GM19240 (cell line): ENCODE measurements around the gene POU6F2.

Experiments used
- DNase-seq: peaks from one replicate; pipeline ENCODE4 v3.0.0; 2011; ENCODE audit warnings: low spot score; ENCODE audit not compliant: insufficient read length

The POU6F2 gene

DNA sequence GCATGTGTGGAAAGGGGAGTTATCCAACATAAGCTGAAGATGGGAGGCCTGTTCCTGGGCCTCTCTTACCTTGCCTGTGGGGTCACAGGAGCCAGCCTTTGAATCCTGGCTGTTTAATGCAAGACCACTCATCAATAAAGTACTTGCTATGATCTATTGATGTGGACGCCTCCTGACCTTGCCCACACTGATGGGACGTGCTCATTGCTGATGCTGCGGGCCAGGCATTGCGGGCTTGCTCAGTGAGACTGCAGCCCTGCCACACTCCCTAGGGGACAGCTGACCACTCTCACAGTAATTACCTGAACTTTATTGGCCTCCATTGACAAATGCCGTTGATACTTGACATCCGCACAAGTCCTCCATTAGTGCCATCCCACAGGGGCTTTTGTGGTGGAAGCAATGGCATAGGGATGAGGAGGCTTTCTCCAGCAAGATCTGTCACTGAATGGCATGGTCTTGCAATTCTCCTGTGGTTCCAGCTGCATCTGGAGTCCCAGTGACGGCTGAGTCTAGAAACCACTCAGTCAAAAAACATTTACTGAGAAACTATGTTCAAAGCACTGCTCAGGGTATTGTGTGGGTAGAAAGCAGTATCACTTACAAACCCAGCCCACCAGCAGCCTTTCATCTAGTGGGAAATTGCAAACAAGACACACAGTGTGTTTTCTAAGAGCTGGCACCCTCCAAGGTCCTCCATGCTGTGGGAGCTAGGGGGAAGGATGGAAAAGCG, 453.4 kb downstream of the POU6F2 start:
- no peak for DNase-seq

DNA sequence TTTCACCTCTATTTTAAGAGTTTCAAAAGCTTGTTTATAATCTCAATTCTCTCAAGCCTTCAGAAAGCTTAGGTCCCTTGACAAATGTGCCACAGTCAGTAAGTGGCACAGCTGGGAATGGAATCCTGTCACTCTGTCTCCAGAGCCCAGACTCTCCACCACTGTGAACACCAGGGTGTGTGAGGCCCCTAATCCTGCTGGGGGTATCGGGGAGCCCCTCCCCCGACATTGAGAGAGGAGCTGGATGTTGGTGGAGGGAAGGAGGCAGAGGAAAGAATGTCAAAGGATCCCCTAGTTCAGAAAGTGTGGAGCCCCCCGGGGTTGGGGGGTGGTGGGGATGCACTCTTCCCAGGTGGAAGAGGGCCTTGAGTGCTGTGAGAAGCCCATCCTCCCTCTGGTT, 454.7 kb downstream of the POU6F2 start:
- no peak for DNase-seq

DNA sequence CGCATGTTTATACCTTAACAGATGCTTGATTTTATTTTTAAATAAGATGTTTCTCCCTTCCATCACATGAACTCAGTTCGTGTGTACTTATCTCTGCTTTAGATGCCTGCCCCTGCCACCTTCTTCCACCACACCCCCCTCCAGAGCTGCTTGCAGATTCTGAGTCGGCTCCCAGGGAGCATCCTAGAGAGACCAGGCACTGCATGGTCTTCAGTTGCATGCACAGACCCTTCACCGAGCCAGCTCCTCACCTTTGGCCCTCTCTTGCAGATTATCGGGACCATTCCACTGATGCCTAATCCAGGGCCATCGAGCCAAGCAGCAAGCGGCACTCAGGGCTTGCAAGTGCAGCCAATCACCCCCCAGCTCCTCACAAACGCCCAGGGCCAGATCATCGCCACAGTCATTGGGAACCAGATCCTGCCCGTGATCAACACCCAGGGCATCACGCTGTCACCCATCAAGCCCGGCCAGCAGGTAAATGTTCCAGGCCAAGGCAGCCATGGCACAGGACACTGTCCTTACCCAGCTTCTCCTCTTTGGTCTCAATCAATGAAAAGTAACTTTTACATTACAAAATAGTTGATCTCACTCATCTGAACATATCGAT, 455.2 kb downstream of the POU6F2 start:
- DNase-seq, result no peak

DNA sequence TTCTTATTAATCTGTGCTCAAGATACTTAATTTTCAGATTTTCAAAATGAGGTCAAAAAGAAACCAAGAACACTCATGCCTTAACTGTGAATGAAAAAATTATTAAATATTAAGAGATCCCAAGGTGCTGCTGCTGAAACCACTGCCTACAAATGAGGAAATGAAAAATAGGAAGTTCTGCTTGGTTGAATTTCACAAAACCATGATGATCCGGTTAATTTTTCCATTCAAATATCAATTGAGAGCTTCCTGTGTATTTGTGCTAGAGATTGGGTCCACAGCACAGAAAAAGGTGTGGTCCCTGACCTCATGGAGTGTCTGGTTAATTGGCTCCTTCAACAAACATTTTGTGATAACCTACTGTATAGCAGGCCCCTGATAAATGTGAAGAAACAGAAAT, 455.8 kb downstream of the POU6F2 start:
- no peak for DNase-seq

DNA sequence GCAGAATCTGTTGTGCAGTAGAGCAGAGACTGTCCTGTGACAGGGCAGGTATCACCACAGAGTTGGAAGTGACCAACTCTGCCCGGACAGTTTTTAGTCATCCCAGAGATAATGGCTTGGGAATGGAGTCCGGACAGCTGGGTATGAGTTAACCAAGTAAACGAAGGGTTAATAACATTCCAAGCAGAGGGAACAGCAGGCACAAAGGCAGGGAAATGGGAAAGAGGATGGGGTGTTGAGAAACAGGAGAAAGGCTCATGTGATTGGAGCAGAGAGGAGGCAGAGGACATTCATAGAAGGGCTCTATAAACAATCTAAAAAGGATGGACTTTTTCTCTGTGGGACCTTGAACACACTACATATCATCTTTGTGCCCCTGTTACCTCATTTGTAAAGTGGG, 456.3 kb downstream of the POU6F2 start:
- no peak for DNase-seq

DNA sequence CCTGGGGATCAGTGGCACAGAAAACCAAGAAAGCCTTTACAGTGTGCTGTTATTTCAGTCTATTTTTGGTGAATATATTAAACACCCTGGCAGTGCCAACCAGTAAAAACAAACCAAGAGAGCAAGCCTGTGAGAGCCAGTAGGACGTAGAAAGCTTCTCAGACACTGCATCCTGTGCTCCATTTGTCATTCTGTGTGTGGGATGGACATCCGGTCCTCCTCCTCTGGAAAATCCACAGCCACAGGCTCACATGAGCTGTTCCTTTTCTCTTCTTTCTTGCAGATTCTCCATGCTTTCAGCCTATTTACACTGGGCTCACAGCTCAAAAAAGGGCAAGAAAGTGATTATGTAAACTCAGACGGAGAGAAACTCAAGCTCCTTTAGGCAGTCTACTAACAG, 468.8 kb downstream of the POU6F2 start:
- DNase-seq, result no peak

DNA sequence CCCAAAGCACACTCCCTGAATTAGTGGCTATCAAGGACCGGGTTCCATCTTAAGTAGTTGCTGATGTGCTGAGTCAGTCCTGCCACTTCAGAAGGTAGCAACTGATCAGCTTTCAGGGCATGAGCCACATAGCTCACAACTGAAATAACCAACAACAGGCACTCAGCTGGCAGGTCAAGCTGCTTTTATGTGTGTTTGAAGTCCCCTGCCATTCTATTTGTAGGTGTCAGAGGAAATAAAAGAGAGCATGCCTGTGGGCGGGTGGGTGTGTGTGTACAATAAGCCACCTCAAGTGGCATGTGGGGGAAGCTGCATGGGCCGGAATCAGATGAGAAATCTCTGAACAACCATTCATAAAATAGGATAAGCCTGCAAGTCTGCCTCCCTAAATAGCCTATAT, 474.2 kb downstream of the POU6F2 start:
- no peak for DNase-seq

DNA sequence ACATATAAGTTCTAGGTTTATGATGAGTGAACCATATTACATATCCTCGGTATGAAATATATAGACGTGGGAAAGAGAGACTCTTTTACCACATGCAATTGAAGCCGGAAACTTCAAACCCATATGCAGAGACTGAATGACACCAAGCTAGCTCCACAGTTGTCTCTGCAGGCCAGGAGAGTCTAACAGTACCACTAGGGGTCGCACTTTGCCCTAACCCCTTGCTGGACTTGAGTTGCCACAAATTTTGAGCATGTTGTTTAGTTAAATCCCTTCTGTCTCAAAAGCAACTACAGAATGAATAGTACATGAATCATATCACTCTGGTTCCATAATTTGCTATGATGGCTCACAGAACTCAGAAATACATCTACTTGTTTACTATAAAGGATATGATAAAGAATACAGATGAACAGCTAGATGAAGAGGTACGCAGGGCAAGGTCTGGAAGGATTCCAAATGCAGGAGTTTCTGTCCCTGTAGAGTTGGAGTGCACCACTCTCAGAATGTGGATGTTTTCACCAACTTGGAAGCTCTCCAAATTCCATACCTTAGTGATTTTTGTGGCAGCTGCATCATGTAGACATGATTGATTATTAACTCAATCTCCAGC, 476.1 kb downstream of the POU6F2 start:
- peak; percentile 32 for DNase-seq

DNA sequence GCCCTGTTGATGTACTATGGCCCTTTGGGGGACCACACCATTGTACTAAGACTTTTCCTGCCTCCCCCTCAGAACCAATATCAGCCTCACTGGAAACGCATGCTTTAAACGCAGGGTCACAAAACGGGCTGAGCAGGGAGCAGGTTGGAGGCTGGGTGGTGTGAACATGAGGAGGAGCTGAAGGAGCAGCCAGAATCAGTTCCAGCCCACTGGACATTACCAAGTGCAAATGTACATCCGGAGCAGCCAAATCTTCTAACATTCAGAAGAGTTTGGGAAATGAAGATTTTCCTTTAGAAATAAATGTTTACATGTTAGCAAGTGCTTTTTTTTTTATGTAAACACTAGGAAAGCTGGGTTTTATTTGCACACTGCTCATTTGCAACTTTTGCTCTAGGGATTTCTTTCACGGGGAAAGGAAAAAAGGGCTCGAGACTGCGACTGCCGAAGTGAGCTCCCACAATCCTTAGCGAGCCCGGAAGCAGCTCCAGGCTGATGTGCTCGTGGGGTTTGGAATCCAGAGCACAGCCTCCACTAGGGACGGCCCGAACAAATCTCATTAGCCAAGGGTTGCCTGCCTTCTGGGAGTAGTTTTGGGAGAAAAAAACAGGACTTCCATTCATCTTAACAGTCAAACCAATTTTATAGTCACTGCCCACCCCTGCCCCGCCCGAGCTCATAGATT, 480.5 kb downstream of the POU6F2 start:
- no peak for DNase-seq

DNA sequence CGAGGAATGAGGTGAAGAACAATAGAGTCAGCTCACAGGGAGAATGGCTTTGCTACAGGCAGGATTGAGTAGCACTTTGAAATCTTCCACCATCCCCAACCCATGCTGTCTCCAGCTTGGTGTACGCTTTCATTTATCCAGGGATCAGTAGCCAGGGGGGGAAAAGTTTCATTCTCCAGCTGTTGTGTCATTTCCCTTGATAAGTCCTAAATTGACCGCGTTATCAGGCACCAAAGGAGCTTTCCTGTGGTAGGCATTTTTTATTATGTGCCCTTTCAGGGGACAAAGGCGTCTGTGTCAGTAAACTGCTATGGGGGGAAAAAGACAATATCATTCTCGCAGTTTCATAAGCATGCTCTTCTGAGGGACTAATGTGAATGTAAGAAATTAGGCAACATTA, 481.9 kb downstream of the POU6F2 start:
- DNase-seq, result no peak

DNA sequence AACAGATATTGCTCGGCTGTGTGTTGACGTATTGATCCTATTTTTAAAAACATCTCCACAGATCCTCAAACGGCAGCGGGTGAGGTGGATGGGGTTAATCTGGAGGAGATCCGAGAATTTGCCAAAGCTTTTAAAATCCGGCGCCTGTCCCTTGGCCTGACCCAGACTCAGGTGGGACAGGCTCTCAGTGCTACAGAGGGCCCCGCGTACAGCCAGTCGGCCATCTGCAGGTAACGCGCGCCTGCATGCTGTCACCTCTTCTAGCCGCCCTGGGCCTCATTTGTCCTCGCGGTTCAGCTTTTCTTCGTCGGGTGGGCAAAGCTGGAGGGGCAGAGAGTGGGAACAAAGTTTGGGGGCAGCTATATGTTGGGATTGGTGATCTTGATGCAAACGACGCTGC, 482.8 kb downstream of the POU6F2 start:
- no peak for DNase-seq

DNA sequence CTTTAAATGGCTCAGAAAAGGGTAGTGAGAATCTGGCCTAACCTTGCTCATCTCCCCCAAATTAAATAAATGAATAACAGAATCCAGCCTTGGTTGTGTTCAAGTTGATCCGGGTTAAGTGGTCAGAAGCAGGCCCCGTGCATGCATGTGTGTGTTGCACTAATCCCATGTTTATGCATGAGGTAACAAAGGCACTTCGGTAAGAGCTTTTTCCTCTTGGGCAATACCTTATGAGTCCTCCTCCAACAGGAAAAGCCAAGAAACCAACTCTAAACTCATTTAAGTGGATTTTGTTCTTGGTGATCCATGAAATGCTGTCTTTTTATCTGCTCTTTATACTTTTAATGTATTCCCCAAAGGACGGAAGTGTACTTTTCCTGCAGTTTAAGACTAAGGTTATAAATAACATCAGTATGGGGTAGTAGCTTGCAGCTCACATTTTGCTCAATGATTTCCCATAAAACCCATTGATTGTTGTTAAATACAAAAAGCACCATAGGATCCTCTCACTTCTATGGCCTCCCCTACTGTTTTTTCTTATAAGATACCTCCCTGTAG, 483.6 kb downstream of the POU6F2 start:
- DNase-seq, result no peak

DNA sequence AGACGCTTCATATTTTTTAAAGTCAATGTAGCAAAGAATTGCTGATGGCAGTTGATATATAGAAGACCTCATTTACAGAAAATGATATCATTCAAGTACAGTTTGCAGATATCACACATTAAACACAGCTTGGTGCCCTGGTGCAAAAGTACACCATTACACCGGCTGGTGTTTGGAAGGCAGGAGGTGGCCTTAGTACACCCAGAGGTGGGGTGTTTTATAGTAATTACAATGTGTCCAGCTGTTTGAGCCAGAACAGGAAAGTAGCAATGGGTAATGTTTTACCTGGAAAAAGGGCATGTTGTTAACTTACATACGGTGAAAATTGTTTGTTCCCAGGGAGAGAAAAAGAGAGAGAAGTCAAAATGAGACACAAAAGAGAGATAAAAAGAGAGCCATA, 485.5 kb downstream of the POU6F2 start:
- DNase-seq, result no peak

DNA sequence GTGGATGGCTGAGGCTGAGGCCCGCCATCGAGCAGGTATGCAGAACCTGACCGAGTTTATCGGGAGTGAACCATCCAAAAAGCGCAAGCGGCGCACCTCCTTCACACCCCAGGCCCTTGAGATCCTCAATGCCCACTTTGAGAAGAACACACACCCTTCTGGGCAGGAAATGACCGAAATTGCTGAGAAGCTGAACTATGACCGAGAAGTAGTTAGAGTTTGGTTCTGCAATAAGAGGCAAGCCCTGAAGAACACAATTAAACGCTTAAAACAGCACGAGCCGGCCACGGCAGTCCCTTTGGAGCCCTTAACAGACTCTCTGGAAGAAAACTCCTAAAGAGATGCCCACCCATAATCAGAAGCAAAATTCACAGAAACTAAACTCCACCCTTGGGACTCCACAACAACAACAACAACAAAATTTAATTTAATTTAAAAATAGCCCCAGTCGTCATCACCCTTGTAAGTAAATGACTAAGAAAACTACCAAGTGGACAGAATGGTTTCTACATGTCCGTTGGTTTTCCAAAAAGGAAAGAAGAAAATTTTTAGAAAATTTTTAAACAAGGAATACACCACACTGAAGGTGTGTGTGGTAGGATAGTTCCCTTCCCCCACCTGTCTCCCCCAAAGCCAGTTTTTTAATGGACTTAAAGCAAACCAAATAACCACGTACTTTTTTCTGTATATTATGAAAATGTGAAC, 486.8 kb downstream of the POU6F2 start:
- DNase-seq, result no peak

DNA sequence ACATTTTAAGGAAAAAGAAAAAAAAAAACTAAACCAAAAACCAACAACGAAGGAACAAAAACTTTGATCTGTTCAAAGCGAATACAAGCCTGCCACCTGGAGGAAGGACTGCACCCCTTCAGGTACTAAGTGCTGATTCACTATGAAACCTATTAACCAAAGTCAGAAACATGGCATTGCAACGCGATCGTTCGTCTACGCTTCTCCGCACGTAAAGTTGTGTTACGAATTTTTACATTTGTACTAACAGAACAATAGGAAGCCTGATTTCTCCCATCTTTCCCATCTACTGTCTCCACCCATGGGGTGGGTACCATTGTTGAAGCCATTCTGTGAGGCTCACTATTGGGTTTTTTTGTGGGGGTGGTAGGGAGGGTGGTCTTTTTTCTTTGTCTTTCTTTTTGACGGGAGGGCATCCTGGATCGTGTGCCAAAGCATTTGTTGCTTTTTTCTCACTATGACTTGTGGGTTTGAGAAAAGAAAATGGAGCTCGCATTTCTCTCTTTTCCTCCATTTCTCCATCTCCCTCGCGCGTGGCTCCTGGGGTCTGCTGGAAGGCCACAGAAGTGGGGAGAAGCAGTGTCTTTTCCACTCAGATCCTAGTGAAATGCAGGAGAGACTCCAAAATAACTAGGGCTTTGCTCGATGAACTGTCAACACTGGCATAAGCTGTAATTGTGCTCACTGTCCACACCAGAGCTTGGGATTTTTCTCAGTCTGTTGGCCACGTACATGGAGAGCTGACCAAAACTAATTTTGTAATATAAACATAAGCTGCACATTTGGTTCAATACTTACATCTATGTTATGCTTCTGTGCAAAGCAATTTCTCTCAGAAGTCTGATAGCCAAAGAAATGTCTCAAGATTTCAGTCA, 487.6 kb downstream of the POU6F2 start:
- peak; percentile 23 for DNase-seq

DNA sequence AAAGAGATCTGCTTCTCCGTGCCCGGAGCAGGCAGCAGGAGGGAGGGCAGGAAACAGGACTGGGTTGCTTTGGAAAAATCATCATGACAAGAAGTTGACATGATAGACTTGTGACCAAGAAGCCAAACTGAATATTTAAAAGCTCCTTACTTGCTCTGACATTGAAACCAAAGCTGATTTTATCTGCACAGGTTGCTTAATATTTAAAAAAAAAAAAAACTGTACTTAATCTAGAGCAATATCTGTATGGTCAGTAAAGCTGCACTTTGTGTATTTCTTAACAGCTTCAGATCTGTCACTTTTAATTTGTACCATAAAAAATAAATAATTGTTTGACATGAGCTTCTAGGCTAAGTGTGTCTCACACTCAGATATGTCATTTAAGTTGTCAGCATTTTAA, 490.6 kb downstream of the POU6F2 start:
- no peak for DNase-seq

DNA sequence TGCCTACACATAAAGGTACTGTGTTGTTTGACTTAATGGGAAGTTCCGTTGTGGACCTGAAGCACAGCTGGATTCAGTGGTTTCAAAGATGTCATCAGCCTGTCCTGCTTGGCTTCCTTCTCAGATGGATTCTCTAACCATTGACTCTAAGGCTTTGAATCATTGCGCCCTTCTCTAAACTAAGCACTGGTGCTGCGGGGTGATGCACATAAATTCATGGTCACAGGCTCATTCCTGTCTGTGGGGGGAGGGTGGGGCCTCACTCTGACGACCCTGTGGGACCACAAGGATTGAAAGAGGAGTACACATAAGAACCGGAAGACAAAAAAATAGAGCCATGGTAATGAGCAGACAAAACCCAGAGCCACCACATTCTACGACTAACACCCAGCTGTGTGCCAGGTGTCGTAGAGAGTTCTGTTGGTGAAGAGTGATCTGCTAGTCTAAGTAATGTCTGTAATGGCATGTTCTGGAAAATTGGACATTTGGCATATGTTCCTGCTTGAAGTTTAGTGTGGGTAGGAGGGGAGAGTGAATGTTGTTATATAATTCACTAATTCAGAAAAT, 491.2 kb downstream of the POU6F2 start:
- no peak for DNase-seq

DNA sequence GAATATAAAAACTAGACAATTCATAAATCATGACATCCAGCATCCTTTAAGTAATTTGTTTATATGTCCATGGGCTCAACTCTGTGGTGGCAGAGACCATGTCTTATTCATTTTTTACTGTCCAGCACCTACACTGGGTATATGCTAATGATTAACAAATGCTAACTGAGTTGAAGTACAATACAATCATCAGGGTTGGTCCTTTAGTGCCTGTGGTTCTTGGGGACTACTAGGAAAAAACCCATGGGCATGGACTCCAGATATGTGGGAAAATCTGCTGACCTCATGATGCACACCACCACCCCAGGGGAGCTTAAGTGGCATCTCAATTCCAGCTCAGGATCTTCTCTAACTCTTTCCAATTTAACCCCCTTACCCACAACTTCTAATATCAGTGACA, 503.2 kb downstream of the POU6F2 start:
- no peak for DNase-seq

DNA sequence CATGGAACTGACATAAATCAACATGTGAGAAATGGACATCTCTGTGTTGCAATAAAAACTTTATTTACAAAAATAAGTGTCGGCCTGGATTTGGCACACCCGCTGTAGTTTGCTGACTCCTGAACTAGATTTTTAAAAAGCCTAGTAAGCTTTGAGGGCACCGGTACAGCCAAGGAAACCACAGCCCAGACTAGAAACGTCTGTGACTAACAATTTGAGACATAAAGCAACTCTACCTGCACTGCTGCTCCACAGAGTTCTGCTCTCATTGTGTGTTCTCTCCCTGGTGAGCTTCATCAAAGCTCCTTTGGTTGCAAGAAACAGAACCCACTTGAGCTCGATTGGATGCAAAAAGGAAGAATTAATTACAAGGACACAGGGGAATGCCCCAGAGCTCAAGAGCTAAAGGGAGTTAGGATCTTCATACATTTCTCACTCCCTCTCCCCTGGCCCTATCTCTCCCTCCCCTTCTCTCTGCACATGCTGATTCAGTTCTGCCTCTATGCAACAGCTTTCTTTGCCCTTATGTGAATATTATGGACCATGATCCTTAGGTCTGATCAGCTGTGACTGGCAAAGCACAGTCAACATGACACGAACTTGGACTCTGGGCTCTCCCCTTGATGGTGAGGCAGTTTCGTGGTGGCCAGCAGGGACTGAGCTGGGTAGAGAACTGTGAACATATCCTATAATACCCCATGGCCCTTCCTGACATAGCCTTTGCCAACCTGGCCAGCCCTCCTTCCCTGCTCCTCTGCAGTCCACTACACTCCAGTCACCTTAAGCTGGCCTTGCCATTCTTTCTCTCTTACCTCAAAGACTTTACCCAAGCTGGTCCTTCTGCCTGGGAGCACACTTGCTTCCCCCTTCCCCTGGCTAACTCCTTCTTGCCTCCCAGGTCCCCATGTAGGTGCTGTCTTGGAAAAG, 511.0 kb downstream of the POU6F2 start:
- DNase-seq, result no peak
